HG03045 (cell line): ENCODE results near the gene SIGLEC8.
"Not testable (repeated sequence)": the region's sequence is repeated elsewhere in the genome, so short reads cannot be mapped to it uniquely, and the experiment has no call there.

ENCODE experiments used
- ATAC-seq: cut with Tn5 transposase; IDR thresholded peaks from one replicate; pipeline ENCODE4 v1.9.1; 2021; ENCODE audit warnings: mild to moderate bottlenecking, moderate library complexity; ENCODE audit not compliant: unreplicated experiment

The SIGLEC8 gene

GRCh38 chr19:51473009-51473707 lies 14.9 kb upstream of the SIGLEC8 start:
- ATAC-seq = no peak

DNA sequence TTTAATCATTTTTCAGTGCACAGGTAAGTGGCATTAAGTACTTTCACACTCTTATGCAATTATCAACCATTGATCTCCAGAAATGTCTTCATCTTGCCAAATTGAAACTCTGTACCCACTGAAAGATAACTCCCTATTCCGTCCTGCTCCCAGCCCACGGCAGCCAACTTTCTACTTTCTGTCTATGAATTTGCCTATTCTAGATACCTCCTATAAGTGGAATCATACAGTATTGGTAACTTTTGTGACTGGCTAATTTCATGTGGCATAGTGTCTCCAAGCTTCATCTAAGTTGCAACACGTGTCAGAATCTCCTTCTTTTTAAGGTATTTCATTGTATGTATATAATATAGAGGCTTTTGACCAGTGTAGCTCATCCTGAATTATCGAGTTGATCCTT lies 14.4 kb upstream of the SIGLEC8 start:
- no peak for ATAC-seq

DNA sequence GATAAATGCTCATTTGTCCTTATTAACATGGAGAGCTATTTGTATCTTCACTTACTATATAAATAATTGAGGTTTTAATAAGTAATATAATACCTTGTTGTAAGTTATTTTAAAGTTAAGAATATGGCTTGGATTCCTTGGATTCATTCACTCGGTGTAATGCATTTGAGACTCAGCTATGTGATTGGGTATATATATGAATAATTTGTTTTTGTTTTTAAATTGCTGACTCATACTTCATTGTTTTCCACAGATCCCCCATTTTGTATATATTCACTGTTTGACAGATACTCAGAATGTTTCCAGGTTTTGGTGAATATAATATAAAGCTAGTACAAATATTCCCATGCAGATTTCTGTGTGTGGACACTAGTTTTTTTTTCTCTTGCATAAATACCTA lies 13.3 kb upstream of the SIGLEC8 start:
- no peak for ATAC-seq

DNA sequence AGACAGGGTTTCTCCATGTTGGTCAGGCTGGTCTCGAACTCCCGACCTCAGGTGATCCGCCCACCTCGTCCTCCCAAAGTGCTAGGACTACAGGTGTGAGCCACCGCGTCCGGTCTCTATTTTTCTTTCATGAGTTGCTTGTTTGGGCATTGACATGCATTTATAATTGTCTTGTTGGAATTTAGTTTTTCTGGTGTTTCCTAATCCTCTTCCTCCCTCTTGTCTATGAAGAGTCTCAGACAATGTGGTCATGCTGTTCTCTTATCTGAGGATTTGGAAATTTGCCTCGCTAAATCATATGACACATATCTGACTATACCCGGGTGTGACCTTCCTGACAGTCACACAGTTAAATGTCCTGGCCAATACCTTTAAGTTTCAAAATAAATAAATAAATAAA lies 12.7 kb upstream of the SIGLEC8 start:
- no peak for ATAC-seq

DNA sequence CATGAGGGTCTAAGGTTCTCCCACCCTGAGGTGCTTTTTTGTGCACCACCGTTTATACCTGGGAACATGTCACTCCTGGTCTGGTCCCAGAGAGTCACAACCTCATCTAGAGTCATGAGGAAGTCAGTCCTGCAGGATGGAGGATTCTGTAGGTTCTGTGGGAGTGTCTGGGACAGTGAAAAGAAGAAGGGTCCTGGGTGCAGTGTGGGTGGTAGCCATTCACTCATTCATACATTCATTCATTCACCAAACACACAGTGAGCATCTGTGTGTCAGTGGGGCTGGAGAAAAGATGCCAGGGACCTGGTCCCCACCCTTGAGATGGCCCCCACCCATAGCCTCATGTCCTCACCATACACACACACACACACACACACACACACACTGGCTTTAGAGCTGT lies 11.4 kb upstream of the SIGLEC8 start:
- no peak for ATAC-seq

DNA sequence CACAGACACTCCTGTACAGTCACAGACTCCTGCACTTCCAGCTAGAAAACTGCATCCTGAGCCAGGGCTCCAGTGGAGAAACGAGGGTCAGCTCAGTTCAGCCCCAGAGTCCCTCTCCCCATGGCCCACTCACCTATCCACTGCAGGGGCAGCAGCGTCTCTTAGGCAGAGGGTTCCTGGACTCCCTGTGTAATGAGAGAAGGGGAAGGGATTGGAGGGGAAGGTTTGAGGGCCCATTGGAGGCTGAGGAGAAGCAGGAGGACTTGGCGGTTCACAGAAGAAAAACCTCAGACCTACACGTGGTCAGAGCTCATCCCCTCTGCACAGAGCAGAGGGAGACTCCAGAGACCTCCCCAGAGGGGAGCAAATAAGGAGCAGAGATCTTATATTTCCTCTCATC lies 10.9 kb upstream of the SIGLEC8 start:
- no peak for ATAC-seq

DNA sequence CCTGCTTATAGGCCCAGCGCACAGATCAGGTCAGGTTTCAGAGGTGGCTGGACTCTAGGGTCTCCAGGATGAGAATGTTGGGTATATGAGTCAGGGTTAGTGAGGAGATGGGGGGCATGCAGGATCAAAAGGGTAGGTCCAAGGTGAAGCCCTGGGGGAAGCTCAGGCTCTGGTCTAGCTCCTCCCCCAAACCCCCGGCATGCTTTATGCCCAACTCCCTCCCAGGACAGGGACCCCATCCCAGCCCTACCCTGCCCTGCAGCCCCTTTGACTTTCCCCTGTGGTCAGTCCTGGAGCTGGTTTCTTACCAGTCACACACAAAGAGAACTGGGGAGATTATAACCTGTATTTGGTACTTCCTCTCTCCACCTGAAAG lies 10.3 kb upstream of the SIGLEC8 start:
- no peak for ATAC-seq

DNA sequence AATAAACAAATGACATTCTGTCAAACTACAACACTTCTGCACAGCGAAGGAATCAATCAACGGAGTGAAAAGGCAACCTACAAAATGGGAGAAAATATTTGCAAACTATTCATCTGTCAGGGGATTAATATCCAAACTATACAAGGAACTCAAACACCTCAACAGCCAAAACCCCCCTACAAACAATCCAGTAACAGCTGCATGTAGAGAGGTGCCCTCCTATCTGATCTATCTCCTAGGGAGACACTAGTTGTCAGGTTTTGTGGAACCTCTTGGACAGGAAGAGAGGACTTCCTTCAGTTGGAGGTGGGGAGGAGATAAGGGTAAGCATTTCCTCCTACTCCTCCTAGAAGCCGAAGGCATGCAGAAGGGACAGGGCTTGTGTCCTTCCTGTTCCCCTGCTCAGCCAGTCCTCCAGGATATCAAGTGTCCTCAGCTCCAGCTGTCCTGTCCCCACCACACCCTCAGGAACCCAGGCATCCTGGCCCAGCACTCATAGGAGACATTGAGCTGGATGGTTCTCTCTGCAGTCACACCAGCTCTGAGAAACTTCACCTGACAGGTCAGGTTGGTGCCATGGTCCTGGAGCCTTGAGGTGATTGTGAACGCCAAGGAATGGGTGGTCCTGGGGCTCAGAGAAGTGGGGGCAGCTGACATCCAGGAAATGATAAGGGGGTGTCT lies 9.8 kb upstream of the SIGLEC8 start:
- ATAC-seq = no peak

- ATAC-seq = no peak
Measured at GRCh38 chr19:51466723-51467122, 8.5 kb upstream of the SIGLEC8 start.

- not testable (repeated sequence) for ATAC-seq
Measured at GRCh38 chr19:51463976-51464581, 5.8 kb upstream of the SIGLEC8 start.

DNA sequence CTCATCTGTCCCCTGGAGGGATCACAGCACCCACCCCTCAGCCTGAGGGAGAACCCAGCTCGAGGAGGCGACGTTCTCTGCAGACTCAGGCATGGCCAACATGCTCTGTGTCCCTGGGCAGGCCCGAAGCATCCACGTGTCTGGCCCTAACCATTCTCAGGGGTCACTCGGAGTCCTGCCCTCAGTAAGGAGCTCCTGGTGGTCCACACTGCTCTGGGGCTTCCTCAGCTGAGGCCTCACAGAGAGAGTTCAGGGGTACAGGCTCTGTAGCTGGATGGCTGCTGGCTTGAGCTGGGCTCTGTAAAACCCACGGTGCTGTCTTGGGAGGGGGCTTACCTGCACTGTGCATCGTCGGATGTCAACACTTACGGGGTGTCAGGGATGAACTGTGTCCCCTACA lies 4.4 kb upstream of the SIGLEC8 start:
- no peak for ATAC-seq

- no peak for ATAC-seq
Measured at GRCh38 chr19:51462276-51462675, 4.0 kb upstream of the SIGLEC8 start.

- no peak for ATAC-seq
Measured at GRCh38 chr19:51461723-51462161, 3.5 kb upstream of the SIGLEC8 start.

- no peak for ATAC-seq
Measured at GRCh38 chr19:51460164-51460992, 2.1 kb upstream of the SIGLEC8 start.

DNA sequence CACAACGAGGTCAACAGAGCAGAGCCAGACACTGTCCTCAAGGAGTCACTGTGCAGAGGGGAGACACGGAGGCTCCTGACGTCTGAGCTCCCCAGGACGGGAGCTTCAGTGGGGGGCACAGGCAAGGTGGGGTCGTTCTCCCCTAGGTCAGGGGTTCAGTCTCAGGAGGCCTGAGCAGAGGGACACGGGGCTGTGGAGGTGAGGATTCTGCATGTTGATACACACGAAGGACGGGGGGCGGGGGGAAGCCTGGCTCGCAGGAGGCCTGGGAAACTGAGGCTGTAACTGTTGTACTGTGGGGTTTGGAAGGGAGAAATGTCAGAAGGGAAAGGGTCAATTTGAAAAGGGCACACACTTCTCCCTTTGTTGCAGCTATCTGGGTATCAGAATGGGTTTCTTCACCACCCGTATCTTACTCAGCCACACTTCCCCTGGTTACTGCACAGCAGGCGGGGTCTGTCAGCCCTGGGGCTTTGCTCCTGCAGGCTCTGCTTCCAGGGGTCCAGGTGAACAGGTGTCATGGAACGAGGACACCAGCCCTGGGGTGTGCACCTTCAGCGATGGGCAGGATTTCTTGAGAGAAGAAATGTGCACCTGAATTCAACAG lies 748 bp upstream of the SIGLEC8 start:
- ATAC-seq = no peak

DNA sequence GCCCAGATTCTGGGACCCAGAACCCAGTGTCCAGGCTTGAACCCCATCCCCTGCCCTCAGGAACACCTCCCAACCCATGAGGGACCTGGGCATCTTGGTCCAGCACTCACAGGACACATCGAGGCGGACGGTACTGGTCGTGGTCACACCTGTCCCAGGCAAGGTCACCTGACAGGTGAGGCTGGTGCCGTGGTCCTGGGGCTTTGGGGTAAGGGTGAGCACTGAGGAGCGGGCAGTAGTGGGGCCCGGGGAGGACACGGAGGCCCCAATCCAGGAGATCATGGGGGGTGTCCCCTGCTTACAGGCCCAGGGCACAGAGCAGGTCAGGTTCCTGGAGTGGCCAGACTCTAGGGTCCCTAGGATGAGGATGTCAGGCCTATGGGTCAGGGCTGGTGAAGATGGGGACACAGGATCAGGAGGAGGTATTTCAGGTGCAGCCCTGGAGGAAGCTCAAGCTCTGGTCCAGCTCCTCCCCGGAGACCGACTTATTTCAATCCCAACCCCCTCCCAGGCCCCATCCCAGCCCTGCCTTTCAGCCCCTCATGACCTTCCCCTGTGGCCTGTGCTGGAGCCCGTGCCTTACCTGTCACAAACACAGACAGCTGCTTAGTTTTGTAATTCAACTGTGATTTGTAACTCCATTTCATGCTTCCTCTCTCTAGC lies 772 bp downstream of the SIGLEC8 start:
- ATAC-seq = no peak

- no peak for ATAC-seq
Measured at GRCh38 chr19:51456541-51457290, 1.5 kb downstream of the SIGLEC8 start.

GRCh38 chr19:51450730-51451307 lies 7.4 kb downstream of the SIGLEC8 start:
- no peak for ATAC-seq

GRCh38 chr19:51448411-51449016 lies 9.7 kb downstream of the SIGLEC8 start:
- no peak for ATAC-seq
